Activated CD4-positive, alpha-beta T cell treated with anti-CD3 and anti-CD28 coated beads for 36 hours (primary cell): ENCODE measurements around the gene DPEP3. TPM values are rescaled to one million over a fixed set of nuclear protein-coding genes. Genes with fewer than 3 reads are reported as not detected.
A peak's percentile ranks its signal among the peaks of the same experiment; 100 is the strongest.
"Not testable (repeated sequence)": the region's sequence is repeated elsewhere in the genome, so short reads cannot be mapped to it uniquely, and the experiment has no call there.

Experiments used
- ATAC-seq: fragments of 200-7000 bp; cut with Tn5 transposase; one replicate; pipeline ENCODE4 v1.10.0; 2021; ENCODE audit warnings: mild to moderate bottlenecking, moderate library complexity
- CTCF ChIA-PET: fragments of 350-600 bp; sonication (Branson Sonifier 250); formaldehyde crosslinking; loops from one replicate; lab custom pipeline; 2021; ENCODE audit warnings: antibody characterized with exemption; lab: Charles Lee
- POLR2A ChIA-PET: fragments of 350-600 bp; sonication (Branson Sonifier 250); formaldehyde crosslinking; loops from one replicate; lab custom pipeline; 2021; ENCODE audit warnings: antibody characterized with exemption, inconsistent platforms; lab: Charles Lee
- DNase-seq: peaks from one replicate; pipeline ENCODE4 v3.0.0-alpha.2; 2020
- H3K27ac Mint-ChIP-seq: one replicate; pipeline ENCODE4 v1.8.0; 2021; ENCODE audit warnings: mixed read lengths
- H3K27me3 Mint-ChIP-seq: one replicate; pipeline ENCODE4 v1.8.0; 2021; ENCODE audit warnings: mixed read lengths
- H3K36me3 Mint-ChIP-seq: one replicate; pipeline ENCODE4 v1.8.0; 2021; ENCODE audit warnings: low read depth, mixed read lengths
- H3K4me1 Mint-ChIP-seq: one replicate; pipeline ENCODE4 v1.8.0; 2021; ENCODE audit warnings: mixed read lengths
- H3K4me3 Mint-ChIP-seq: one replicate; pipeline ENCODE4 v1.8.0; 2021; ENCODE audit warnings: mild to moderate bottlenecking, moderate library complexity, mixed read lengths
- H3K9me3 Mint-ChIP-seq: one replicate; pipeline ENCODE4 v1.8.0; 2021; ENCODE audit warnings: low read depth, mixed read lengths
- intact Hi-C, 2 experiments: fragments of 100-400 bp; cut with DNase I in 1 of 2; cut with micrococcal nuclease in 1 of 2; formaldehyde crosslinking; loops; one replicate each; pipeline versions ENCODE4 v1.14.2 to v1.15.1; 2022 to 2024; cut with DNase I, micrococcal nuclease
- total RNA-seq, 2 experiments: library from RNA; stranded (reverse); gene quantifications; one replicate each; pipeline ENCODE4 v1.2.3, GENCODE V29; 2021

DPEP3 gene
- total RNA-seq, 2 experiments from 2014 or later: 0.11 TPM; not detected in 1

DNA sequence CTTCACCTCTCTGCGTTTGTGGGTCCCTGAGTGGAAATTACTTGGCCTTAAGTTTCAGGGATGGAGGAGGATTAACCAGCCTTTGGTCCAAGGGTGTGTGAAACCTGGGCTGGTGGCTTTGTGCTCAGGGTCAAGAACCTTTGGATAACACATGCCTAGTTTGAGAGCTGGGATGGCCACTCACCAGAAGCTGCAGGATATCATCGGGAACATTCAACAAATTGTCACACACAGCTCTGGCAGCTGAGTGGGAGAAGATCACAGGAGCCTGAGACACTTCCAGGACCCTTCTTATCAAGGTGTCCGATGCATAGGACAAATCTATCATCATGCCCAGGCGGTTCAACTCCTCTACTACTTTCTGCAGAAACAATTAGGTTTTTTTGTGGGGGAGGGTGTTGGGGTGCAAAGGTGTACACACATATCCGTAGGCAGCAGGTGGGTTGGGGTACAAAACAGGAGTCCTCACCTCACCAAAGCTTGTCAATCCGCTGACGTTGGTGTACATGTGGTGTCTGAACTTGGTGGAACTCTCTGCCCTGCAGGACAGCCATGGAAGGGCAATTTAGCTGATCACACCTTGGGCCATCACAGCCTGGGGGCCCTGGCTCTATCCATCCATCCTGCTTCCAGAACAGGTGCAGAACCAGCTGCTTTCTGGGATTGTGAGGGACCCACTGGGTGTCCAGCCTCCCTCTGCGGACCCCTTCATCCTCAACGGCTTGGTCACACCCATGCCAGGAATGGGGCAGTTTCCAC lies 2.7 kb downstream of the DPEP3 start:
- intact Hi-C loops: no loop called here
- ChIA-PET CTCF (interaction anchor here (0.6 to 1.0 kb wide), 5 partner anchors 15 to 664 kb away, joined by 3 read pairs; no protein-coding TSS in a partner anchor), POLR2A (no interaction called here)
- no peaks in the 10 kb centered on the region for H3K9me3 Mint-ChIP-seq
- DNase-seq (no peak), ATAC-seq (no peak)
- no peaks in the 10 kb centered on the region for H3K36me3 Mint-ChIP-seq
- no peak overlapping the region for H3K27ac Mint-ChIP-seq
- no peaks in the 10 kb centered on the region for H3K27me3 Mint-ChIP-seq
- no peak overlapping the region for H3K4me3 Mint-ChIP-seq
- peaks cover under 1% of the 10 kb centered on the region for H3K4me1 Mint-ChIP-seq

DNA sequence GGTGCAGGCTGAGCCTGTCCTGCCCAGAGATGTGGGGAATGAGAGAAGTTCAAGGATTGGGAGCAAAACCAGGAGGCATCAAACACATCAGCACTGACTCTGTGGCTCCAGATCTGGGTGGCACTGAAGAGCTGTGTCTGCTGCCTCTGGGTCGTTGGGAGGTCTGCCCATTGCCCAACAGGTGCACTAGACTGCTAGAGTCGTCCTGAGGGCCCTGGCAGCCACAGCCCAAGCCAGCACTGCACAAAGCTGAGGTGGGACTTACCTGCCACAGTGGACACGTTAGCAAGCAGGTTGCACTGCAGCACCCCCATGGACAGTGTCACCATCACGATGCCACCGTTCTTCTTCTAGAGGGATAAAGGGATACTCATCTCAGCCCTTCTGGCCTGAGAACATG lies 3.3 kb downstream of the DPEP3 start:
- no peak overlapping the region for H3K27ac Mint-ChIP-seq
- ATAC-seq (no peak), DNase-seq (no peak)
- no peaks in the 10 kb centered on the region for H3K27me3 Mint-ChIP-seq
- intact Hi-C loops: no loop called here
- POLR2A ChIA-PET: no interaction called here
- no peaks in the 10 kb centered on the region for H3K4me1 Mint-ChIP-seq
- H3K9me3 Mint-ChIP-seq: no peaks in the 10 kb centered on the region
- CTCF ChIA-PET: interaction anchor here (1.0 kb wide), 1 partner anchor 15 kb away, joined by 3 read pairs; no protein-coding TSS in a partner anchor
- no peaks in the 10 kb centered on the region for H3K36me3 Mint-ChIP-seq
- no peak overlapping the region for H3K4me3 Mint-ChIP-seq

- H3K27ac Mint-ChIP-seq: no peak overlapping the region
- ChIA-PET CTCF (no interaction called here), POLR2A (interaction anchor here (0.6 kb wide), 1 partner anchor 157 kb away, joined by 4 read pairs; no protein-coding TSS in a partner anchor)
- H3K4me3 Mint-ChIP-seq: no peak overlapping the region
- no peak for ATAC-seq
- intact Hi-C loops: no loop called here
- H3K36me3 Mint-ChIP-seq: no peaks in the 10 kb centered on the region
- no peaks in the 10 kb centered on the region for H3K9me3 Mint-ChIP-seq
- DNase-seq: no peak
- H3K27me3 Mint-ChIP-seq: no peaks in the 10 kb centered on the region
- H3K4me1 Mint-ChIP-seq: no peaks in the 10 kb centered on the region
These were observed 4.1 kb downstream of the DPEP3 start for GRCh38 chr16:67976205-67976604.

DNA sequence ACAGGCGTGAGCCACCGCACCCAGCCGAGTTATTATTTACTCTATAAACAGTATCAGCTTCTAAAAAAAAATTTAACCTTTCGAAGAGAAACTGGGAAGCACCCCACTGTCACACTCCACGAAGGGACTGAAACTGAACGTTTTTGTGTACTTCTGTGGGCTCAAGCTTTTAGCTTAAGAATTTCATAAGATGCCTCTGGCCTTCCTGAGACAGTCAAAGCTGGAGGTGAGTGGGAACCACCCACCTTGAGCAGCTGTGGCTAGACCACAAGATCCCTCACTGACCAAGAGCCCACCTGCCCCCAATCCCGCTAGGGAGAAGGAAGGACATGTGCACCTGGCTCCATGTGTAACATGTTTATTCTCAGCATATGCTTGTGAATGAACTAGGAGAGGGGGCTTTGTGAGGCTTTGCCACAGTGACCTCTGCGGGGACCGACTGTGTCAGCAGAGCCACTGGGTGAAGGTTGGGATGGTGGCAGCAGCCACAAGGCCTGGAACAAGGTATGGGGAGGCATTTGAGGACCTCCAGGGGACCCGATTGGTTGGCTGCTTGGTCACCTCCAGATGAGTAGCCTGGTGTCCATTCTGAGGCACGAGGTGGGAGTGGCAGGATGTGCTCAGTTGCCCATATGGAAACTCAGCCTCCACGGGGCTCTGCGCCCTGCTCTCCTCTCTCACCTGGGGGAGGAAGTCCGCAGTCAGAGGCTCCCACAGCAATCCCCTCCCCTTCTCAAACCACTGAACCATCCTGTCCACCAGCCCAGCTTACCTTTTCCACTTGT lies 4.8 kb downstream of the DPEP3 start:
- no peak for DNase-seq
- intact Hi-C loops: no loop called here
- ChIA-PET CTCF (interaction anchor here (0.6 to 0.8 kb wide), 3 partner anchors 10 to 65 kb away, joined by 3 to 4 read pairs (median 3); no protein-coding TSS in a partner anchor), POLR2A (no interaction called here)
- H3K4me1 Mint-ChIP-seq: no peaks in the 10 kb centered on the region
- ATAC-seq: no peak
- no peaks in the 10 kb centered on the region for H3K27me3 Mint-ChIP-seq
- H3K9me3 Mint-ChIP-seq: no peaks in the 10 kb centered on the region
- no peak overlapping the region for H3K4me3 Mint-ChIP-seq
- H3K36me3 Mint-ChIP-seq: no peaks in the 10 kb centered on the region
- no peak overlapping the region for H3K27ac Mint-ChIP-seq

DNA sequence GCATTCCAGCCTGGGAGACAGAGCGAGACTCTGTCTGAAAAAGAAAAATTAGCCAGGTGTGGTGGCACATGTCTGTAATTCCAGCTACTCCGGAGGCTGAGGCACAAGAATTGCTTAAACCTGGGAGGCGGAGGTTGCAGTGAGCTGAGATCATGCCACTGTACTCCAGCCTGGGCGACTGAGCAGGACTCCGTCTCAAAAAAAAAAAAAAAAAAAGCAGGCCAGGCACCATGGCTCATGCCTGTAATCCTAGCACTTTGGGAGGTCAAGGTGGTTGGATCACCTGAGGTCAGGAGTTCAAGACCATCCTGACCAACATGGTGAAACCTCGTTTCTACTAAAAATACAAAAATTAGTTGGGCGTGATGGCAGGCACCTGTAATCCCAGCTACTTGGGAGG lies 8.0 kb downstream of the DPEP3 start:
- CTCF ChIA-PET: interaction anchor here (1.1 kb wide), 1 partner anchor 302 kb away, joined by 3 read pairs; no protein-coding TSS in a partner anchor
- H3K36me3 Mint-ChIP-seq, DNase-seq: not testable (repeated sequence)

GRCh38 chr16:67971111-67971510 lies 9.2 kb downstream of the DPEP3 start:
- H3K9me3 Mint-ChIP-seq: no peaks in the 10 kb centered on the region
- H3K36me3 Mint-ChIP-seq: no peaks in the 10 kb centered on the region
- intact Hi-C loops: no loop called here
- no peaks in the 10 kb centered on the region for H3K27me3 Mint-ChIP-seq
- no peak for DNase-seq
- ChIA-PET CTCF (interaction anchor here (0.9 kb wide), 1 partner anchor 130 kb away, joined by 4 read pairs; no protein-coding TSS in a partner anchor), POLR2A (no interaction called here)
- ATAC-seq: no peak
- no peak overlapping the region for H3K27ac Mint-ChIP-seq
- H3K4me3 Mint-ChIP-seq: no peak overlapping the region
- peaks cover 14% of the 10 kb centered on the region for H3K4me1 Mint-ChIP-seq

More for the DNA sequence above, 8.0 kb downstream of the DPEP3 start:
- H3K27me3 Mint-ChIP-seq, H3K4me3 Mint-ChIP-seq, H3K4me1 Mint-ChIP-seq, ATAC-seq, POLR2A ChIA-PET, H3K27ac Mint-ChIP-seq, intact Hi-C loops, H3K9me3 Mint-ChIP-seq: not testable (repeated sequence)

GRCh38 chr16:67969254-67970039 lies 10.9 kb downstream of the DPEP3 start:
- peak overlapping the region; percentile 84 for H3K4me3 Mint-ChIP-seq
- DNase-seq (no peak), ATAC-seq (no peak)
- H3K4me1 Mint-ChIP-seq: peaks cover 14% of the 10 kb centered on the region
- intact Hi-C loops: loop anchor here (2.0 kb wide), 3 partner anchors 33 to 123 kb away; partner anchors contain the start of genes CENPT (in 1 of the 2), NUTF2 (in 1 of the 2) and PSMB10 (in 1 of the 2)
- no peaks in the 10 kb centered on the region for H3K27me3 Mint-ChIP-seq
- H3K9me3 Mint-ChIP-seq: no peaks in the 10 kb centered on the region
- ChIA-PET POLR2A (interaction anchor here (0.5 to 1.0 kb wide), 3 partner anchors 31 to 66 kb away, joined by 5 to 12 read pairs (median 6); no protein-coding TSS in a partner anchor), CTCF (interaction anchor here (0.5 to 1.2 kb wide), 4 partner anchors 37 to 488 kb away, joined by 3 to 6 read pairs (median 3); no protein-coding TSS in a partner anchor)
- peak overlapping the region; percentile 74 for H3K27ac Mint-ChIP-seq
- H3K36me3 Mint-ChIP-seq: no peaks in the 10 kb centered on the region

DNA sequence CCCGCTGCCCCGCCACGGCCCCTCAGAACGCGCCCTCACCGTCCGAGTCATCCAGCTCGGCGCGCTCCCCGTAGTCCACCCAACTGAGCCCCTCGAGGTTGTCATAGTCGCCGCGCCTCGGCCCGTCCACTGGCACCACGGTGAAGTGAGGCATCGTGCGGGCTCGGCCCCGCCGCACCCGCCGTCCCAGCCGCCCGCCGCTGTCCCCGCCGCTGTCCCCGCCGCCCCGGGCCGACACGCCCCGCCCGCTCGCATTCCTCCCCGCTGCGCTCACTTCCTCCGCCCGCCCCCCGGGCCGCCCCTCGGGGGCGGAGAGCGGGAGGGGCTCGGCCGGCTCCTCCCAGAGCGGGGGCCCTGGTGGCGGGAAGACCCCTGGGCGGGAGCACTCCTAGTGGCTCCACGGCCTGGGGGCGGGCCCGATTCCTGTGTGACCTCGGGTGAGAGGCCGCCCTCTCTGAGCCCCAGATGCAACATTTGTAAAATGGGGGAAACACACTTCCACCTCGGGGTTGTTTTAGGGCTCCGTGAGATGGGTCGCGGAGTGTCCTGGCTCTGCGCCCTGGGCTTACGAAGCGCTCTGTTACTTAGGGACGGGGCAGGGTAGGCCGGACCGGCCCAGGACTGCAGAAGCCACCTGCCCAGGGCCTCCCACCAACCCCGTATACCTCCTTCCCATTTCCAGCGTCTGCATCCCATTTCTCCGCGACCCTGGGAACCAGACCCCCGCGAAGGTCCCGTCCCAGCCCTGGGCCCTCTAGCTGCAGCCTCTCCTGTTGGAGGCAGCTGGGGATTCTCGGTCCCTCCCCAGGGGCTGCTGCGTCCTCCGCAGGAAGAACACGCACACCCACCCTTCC lies 11.7 kb downstream of the DPEP3 start, which contains the start of gene SLC12A4:
Gene SLC12A4, minus strand, starts transcription at position 238 of the 854 bp plus-strand sequence. Its CDS starts 84 bp downstream, at position 154.
- ATAC-seq (peak; percentile 90), DNase-seq (peak; percentile 94)
- Mint-ChIP-seq H3K9me3 (no peaks in the 10 kb centered on the region), H3K27me3 (no peaks in the 10 kb centered on the region), H3K4me1 (peaks cover 14% of the 10 kb centered on the region), H3K36me3 (no peaks in the 10 kb centered on the region), H3K4me3 (peak within 1 kb of the TSS; percentile 84), H3K27ac (peak within 1 kb of the TSS; percentile 80)
- intact Hi-C loops: loop anchor here (1.0 to 2.0 kb wide), 14 partner anchors 25 to 480 kb away; partner anchors contain the start of genes PSKH1 (in 2 of the 2), PSMB10 (in 2 of the 2), ACD (in 1 of the 2) and CENPT (in 1 of the 2)
- ChIA-PET POLR2A (interaction anchor here (0.5 kb wide), 1 partner anchor 37 kb away, joined by 6 read pairs; no protein-coding TSS in a partner anchor), CTCF (interaction anchor here (0.5 to 1.2 kb wide), 2 partner anchors 372 to 487 kb away, joined by 3 to 6 read pairs; no protein-coding TSS in a partner anchor)

DNA sequence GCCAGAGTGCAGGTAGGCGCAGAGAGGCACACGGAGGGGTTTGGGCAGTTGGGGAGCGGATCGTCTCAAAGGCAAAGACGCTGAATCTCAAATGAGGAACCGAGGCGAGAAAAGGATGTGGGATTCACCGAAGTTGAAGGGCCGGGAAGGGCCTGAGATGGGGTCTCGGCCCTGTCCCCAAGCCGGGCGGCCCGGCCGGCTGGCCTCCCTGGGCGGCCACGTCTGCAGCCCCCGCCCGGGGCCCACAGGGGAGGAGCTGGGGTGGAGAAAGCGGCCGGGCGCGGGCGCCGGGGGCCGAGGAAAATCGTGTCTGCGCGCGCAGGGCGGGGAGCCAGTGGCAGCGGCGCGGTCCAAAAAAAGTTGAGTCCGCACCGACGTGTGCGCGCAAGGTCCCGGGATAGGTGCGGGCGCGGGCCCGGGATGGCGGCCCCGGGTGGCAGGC lies 12.3 kb downstream of the DPEP3 start:
- Mint-ChIP-seq H3K4me3 (peak overlapping the region; percentile 84), H3K27me3 (no peaks in the 10 kb centered on the region)

More for the DNA sequence above, 12.3 kb downstream of the DPEP3 start:
- POLR2A ChIA-PET: no interaction called here
- intact Hi-C loops: loop anchor here (1.0 to 2.0 kb wide), 14 partner anchors 25 to 480 kb away; partner anchors contain the start of genes PSKH1 (in 2 of the 2), PSMB10 (in 2 of the 2), ACD (in 1 of the 2) and CENPT (in 1 of the 2)
- peaks cover 14% of the 10 kb centered on the region for H3K4me1 Mint-ChIP-seq
- DNase-seq: peak; percentile 63
- ATAC-seq: peak; percentile 10
- H3K9me3 Mint-ChIP-seq: no peaks in the 10 kb centered on the region
- H3K27ac Mint-ChIP-seq: peak overlapping the region; percentile 80
- CTCF ChIA-PET: interaction anchor here (0.7 kb wide), 1 partner anchor 13 kb away, joined by 3 read pairs; no protein-coding TSS in a partner anchor
- no peaks in the 10 kb centered on the region for H3K36me3 Mint-ChIP-seq
